GM21360 (cell line): ENCODE measurements around the gene TSFM.

Experiments
- ATAC-seq: cut with Tn5 transposase; IDR thresholded peaks from one replicate; pipeline ENCODE4 v1.9.1; 2021; ENCODE audit warnings: mild to moderate bottlenecking, moderate library complexity; ENCODE audit not compliant: unreplicated experiment

TSFM gene

GRCh38 chr12:57833672-57834071, 51.1 kb downstream of the TSFM start:
- no peak for ATAC-seq

GRCh38 chr12:57834086-57834876, 51.7 kb downstream of the TSFM start:
- ATAC-seq, result no peak

GRCh38 chr12:57835366-57836288, 53.0 kb downstream of the TSFM start:
- ATAC-seq, result no peak

DNA sequence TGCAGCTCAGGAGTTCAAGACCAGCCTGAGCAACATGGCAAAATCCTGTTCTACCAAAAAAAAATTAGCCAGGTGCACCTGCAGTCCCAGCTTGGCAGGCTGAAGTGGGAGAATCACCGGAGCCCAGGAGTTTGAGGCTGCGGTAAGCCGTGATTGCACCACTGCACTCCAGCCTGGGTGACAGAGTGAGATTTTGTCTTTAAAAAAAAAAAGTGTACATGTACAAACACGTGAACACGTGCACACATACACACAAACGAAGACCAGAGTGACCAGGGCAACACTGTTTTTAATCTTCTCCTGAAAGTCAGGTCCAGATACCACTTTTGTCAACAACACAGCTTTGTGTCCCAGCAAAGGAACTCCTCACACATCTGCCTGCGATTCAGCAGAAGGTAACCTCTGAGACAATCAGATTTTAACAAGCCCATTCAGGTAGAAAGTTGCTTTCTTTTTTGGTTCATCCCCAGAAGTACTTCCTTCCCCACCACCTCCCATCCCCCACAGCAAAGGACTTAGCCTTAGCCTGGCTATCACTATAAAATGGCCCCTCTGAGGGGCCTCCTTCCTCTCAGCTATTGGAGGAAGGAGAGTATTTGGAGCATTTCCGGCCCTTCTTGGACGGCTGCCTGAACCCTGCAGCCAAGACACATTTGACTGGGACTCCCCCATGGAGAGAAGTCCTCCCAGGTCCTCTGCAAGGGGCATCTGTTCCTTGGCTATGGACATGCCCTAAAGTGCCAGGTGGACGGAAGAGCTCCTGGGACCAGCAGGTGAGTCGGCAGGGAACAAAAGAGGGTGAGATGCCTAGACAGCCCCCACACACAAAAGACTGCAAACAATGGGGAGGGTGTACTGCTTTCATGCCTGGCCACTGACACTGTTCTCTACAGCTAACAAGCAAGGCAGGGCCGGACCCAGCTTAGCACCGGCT, 54.1 kb downstream of the TSFM start:
- ATAC-seq, result peak; percentile 48

DNA sequence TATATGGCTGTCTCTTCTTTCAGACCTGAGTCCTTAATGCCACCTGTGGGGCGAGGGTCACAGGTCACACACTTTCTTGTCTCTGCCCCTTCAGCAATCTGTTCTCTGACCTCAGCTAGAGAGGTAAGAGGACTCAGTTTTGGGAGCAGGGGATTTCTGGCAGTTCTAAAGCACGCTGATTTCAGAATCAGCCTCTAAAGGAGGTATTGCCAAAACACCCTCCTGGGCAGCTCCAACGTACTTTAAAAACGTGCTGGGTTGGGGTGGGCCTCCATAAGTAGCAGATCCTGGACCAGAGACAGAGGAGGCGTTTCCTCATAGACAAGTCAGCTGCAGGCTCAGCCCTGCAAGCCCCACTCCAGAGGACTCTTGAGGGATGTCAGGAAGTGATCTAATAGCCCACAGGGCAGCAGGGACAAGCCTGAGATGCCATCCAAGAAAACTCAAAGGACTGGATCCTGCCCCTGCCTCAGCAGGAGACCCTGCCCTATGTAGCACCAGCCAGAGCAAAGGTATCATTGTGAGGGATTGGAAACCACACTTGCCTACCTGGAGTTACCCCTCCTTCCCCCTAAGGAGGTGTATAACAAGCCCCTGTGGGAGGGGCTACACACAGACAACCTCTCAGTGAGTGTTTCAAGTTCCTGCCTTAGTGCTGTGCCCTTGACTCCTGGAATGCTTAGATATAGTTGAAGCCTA, 55.4 kb downstream of the TSFM start:
- ATAC-seq, result no peak

- ATAC-seq, result no peak
Observed at GRCh38 chr12:57838594-57839302, 56.2 kb downstream of the TSFM start.

DNA sequence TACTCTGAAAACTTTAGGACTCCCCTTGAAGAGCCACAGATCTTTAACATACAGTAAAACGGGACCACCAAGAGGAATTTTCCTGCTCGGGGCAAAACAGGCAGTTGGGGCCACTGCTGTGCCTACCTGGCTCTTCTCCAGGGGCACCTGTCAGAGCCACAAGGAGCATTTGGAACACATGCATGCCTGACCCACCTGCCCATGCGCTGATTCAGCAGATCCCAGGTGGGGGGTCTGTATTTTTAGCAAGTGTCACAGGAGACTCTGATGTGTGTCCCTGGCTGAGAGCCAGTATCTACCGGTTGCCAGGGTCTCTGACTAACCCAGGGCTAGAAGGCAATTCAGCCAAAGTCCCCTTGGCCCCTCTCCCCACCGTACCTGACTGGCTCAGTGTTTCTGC, 57.4 kb downstream of the TSFM start:
- no peak for ATAC-seq

DNA sequence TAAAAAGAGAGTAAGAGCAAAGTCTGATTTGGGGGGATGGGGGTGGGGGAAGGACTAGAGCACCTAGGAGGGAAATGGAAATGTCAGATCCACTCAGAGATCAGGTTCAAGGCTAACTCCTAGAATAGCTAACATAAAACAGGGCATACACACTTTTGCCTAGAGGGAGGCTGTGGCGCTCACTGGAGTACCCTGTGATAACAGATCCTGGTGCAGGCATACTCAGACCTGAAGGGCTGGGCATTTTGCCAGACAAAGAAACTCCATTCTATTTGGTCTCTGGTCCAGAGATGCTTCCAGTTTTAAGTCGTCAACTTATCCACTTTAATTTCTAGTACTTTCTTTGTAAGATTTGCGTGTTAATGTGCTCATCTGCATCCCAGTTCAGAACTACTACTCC, 58.1 kb downstream of the TSFM start:
- no peak for ATAC-seq

GRCh38 chr12:57841445-57841844, 58.9 kb downstream of the TSFM start:
- ATAC-seq, result no peak

DNA sequence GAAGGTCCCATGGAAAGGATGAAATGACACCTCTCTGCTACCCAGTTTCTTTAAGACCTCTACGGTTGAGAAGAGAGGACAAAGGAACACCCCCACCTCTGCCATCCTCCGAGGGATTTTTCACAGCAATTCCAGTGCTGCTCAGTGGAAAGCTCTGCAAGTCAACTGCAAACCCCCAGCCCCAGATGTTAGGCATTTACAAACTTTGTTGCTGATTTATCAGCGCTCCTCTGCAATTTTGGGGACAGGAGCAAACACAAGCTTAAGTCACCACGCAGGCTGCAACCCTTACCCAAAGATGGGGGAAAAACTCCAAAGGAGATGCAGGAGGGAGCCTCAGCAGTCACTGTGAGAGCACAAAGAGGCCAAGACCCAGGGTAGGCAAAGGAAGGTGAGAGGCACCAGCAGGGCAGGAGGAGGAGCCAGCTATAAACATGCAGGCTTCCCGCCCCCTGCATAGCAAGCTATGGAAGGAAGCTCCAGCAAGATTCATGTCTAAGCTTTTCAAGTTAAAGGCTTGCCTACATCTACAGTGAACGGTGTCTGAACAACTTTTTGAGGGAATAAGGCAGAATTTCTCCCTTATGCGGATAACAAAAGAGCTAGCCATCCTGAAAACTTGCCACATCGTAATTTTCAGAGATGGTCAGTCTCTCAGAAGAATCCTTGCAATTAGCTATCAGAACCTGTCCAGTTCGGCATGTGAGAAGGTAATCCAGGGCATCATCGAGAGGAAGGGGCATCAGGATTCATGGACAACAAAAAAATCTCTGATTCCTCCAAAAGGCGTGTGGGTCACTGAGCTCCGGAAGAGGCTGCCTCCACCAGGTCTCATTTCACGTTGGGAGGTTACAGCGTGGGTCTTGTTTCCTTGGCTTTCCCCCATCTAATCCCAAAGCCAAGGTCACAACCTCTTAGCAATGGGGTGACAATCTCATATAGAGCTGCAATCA, 60.0 kb downstream of the TSFM start:
- ATAC-seq, result no peak

DNA sequence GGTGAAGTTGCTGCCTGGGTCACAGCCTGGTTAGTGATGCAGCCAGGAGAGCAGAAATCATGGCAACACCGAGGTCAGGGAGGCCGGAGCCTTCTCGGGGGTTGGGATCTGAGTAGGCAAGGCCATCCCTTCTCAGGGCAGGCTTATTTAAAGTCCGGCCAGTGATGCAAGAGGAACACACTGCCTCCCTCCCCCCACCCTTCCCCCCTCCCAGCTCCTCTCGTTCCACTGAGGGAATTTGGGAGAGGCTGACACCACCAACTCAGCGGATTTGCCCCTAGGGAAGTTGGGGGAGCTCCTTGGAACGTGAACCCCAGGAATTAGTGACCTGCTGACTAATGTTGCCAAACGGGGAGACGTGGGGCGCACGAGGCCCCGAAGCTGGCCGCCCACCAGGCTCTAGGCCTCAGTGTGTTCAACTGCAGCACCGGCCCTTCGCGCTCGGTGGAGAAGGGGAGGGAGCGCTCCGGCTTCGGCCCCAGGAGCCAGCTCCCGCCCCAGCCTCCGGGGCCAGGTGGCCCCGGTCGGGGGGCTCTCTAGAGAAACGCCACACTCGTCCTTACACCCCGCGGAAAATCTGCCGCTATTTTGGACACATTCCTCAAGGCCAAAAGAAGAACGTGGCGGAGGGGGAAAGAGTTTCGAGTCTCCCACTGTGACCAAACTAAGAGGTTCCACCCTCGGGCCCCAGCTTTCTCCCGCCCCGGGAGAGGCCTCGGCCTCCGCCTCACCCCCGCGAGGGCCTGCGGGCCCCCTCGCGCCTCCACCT, 62.3 kb downstream of the TSFM start:
- peak; percentile 27 for ATAC-seq

- ATAC-seq, result peak; percentile 20
Observed at GRCh38 chr12:57845478-57846284, 63.1 kb downstream of the TSFM start.

- peak; percentile 2 for ATAC-seq
Observed at GRCh38 chr12:57846285-57846576, 63.6 kb downstream of the TSFM start.

DNA sequence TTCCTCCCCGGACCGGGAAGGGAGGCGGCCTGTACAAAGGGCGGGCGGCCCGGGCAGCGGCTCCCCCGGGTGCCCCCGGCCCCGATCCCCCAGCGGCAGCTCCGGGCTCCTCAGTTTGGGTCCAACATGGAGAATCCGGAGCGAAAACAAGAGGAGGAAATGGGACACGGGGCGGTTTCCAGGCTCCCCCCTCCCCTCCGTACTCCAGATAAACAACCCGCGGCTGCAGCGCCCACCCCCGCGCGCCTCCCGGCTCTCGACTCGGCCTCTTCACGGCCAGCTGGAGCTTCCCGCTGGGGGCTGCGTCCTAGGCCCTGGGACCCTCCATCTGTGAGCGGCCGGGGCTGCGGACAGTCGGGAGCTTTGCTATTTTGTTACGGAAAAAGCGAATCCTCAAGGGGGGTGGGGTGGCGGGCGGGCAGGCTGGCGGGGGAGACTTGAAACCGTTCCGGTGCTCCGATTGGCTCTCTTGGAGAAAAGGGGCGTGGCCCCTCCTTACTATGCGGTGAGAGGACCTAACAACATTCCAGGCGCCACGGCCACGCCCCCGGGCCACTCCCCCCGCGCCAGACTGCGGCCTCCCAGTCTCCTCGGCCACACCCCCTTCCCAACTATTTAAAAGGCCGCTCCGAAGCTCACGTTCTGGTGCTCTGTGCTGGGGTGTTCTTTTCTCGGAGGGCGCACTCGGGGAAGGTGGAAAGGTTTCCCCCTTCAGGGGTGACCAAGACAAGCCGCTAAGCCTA, 64.2 kb downstream of the TSFM start, which contains the start of gene CTDSP2:
Gene CTDSP2, minus strand, starts transcription at position 153 of the 743 bp plus-strand sequence. CDS start 294 bp downstream, outside the sequence.
- ATAC-seq, result peak; percentile 38
